Measurements from ENCODE around the gene TRAF3IP1. TPM values are rescaled to one million over a fixed set of nuclear protein-coding genes. Genes with fewer than 3 reads are reported as not detected.

TRAF3IP1 gene
- total and polyA plus RNA-seq, 2 donors (not counting 1 experiment from before 2014, with no cell fraction given), result 1.4 to 15.5 TPM

DNA sequence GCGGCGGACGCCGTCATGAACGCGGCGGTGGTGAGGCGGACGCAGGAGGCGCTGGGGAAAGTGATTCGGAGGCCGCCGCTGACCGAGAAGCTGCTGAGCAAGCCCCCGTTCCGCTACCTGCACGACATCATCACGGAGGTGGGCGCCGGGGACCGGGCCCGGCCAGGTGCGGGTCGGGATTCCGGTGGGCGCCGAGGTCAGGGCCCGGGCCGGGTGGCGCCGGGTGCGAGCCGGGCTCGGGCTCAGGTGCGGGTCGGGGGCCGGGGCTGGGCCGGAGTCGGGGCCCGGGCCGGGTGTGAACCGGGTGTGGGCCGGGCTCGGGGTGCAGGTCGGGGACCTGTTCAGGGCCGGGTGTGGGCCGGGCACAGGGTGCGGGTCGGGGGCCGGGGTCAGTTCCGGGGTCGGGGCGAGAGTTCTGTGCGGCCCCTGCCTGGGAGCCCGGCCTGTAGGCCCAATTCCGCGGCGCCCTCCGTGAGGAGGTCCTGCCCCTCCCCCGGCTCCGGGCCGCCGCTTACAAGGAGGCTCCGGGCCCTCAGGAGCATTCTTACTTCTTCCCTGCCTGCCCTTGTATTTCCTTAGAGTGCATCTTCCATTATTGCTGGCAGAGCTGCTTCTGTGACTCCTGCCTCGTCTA is 447 bp downstream of the TRAF3IP1 start:
- ChIA-PET POLR2A (no interaction called here), CTCF (no interaction called here)
- Histone ChIP-seq H3K79me2 (ENCODE audit: control insufficient read depth, insufficient read depth, low read length) (peaks cover 3% of the 10 kb centered on the region), H3K36me3 (replicated peaks in 1 of 2; ENCODE audit: control extremely low read depth in 1 of 2, control insufficient read depth in 1 of 2, extremely low read depth in 1 of 2, insufficient read depth in 2 of 2, low read length in 1 of 2) (no peaks in the 10 kb centered on the region), H3K4me3 (ENCODE audit: control extremely low read depth in 1 of 5, extremely low read depth in 1 of 5, insufficient read depth in 1 of 5, low read depth in 2 of 5, low read length in 4 of 5) (peak overlapping the region; percentile 19 to 74 (median 53)), H3K9ac (ENCODE audit: low read length) (peak overlapping the region; percentile 71), H3K27me3 (replicated peaks in 1 of 4; ENCODE audit: control extremely low read depth in 1 of 4, control insufficient read depth in 3 of 4, insufficient read depth in 4 of 4, low read length in 3 of 4) (no peaks in the 10 kb centered on the region), H3K9me3 (ENCODE audit: control extremely low read depth in 1 of 3, control insufficient read depth in 2 of 3, insufficient read depth in 1 of 3, low read length in 2 of 3) (no peaks in the 10 kb centered on the region), H3K27ac (ENCODE audit: low read length in 2 of 2) (no peak overlapping the region), H3K4me1 (ENCODE audit: control insufficient read depth in 2 of 2, insufficient read depth in 2 of 2, low read length in 2 of 2) (peaks cover 12 to 16% of the 10 kb centered on the region in 2 donors), H4K20me1 (ENCODE audit: control insufficient read depth, insufficient read depth, low read length, poor library complexity, severe bottlenecking) (no peaks in the 10 kb centered on the region), H2AFZ (ENCODE audit: insufficient read depth, low read depth, low read length, poor library complexity, severe bottlenecking) (peak overlapping the region; percentile 92), H3K4me2 (replicated peaks; ENCODE audit: low read depth, low read length, poor library complexity, severe bottlenecking) (peak overlapping the region; percentile 95)
- Mint-ChIP-seq H3K27ac (no peak overlapping the region), H3K27me3 (peaks cover 8% of the 10 kb centered on the region), H3K4me1 (peaks cover 15% of the 10 kb centered on the region), H3K4me3 (peak overlapping the region; percentile 85), H3K9me3 (ENCODE audit: insufficient read depth) (no peaks in the 10 kb centered on the region)
- no peak for TF ChIP-seq EZH2 (IDR thresholded peaks at IDR 0.05; ENCODE audit: borderline replicate concordance, insufficient read depth, low read depth, low read length, poor library complexity, severe bottlenecking)
- TF ChIP-seq, protein P1, sequence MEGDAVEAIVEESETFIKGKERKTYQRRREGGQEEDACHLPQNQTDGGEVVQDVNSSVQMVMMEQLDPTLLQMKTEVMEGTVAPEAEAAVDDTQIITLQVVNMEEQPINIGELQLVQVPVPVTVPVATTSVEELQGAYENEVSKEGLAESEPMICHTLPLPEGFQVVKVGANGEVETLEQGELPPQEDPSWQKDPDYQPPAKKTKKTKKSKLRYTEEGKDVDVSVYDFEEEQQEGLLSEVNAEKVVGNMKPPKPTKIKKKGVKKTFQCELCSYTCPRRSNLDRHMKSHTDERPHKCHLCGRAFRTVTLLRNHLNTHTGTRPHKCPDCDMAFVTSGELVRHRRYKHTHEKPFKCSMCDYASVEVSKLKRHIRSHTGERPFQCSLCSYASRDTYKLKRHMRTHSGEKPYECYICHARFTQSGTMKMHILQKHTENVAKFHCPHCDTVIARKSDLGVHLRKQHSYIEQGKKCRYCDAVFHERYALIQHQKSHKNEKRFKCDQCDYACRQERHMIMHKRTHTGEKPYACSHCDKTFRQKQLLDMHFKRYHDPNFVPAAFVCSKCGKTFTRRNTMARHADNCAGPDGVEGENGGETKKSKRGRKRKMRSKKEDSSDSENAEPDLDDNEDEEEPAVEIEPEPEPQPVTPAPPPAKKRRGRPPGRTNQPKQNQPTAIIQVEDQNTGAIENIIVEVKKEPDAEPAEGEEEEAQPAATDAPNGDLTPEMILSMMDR (IDR thresholded peaks at IDR 0.05), result no peak
- ATAC-seq (ENCODE audit: low read depth) (peak; percentile 29), DNase-seq (no peak)
- intact Hi-C loops (cut with micrococcal nuclease), result loop anchor here (1.0 to 5.0 kb wide), 4 partner anchors 31 to 260 kb away; no protein-coding TSS in a partner anchor
- under 1% methylated on average over 64 of the region's 65 CpGs for WGBS (ENCODE audit: insufficient coverage)

DNA sequence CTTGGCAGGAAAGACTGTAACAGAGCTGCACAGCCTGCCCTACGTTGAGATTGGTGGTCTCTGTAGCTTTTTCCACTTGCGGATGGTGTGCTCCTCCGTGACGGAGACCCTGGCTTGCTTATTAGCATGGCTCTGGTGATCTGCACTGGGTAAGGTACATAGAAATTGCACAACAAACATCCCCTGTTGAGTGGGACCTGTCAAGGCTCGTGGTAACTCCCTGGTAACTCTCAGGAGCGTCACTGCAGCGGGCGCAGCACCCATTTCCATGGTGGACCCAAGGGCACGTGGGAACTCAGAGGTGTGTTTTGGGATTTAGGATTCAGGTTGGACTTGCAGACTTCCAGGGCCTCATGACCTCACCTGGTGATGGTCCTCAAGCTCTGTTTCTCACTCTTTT is 1.1 kb downstream of the TRAF3IP1 start:
- no peaks in the 10 kb centered on the region for H3K36me3 ChIP-seq (replicated peaks in 1 of 2; ENCODE audit: control extremely low read depth in 1 of 2, control insufficient read depth in 1 of 2, extremely low read depth in 1 of 2, insufficient read depth in 2 of 2, low read length in 1 of 2)
- H3K4me3 ChIP-seq (ENCODE audit: control extremely low read depth in 1 of 5, extremely low read depth in 1 of 5, insufficient read depth in 1 of 5, low read depth in 2 of 5, low read length in 4 of 5), result peak overlapping the region in 3 of 5 experiments; percentile 11 to 64 (median 53)
- peak overlapping the region; percentile 92 for H2AFZ ChIP-seq (ENCODE audit: insufficient read depth, low read depth, low read length, poor library complexity, severe bottlenecking)
- no peak overlapping the region for H3K27ac Mint-ChIP-seq
- H3K4me3 Mint-ChIP-seq, result peak overlapping the region; percentile 78
- TF ChIP-seq, protein P1 (IDR thresholded peaks at IDR 0.05), result no peak
- no peak for TF ChIP-seq EZH2 (IDR thresholded peaks at IDR 0.05; ENCODE audit: borderline replicate concordance, insufficient read depth, low read depth, low read length, poor library complexity, severe bottlenecking)
- H3K9ac ChIP-seq (ENCODE audit: low read length), result peak overlapping the region; percentile 71
- H3K27me3 ChIP-seq (replicated peaks in 1 of 4; ENCODE audit: control extremely low read depth in 1 of 4, control insufficient read depth in 3 of 4, insufficient read depth in 4 of 4, low read length in 3 of 4), result no peaks in the 10 kb centered on the region
- CTCF ChIA-PET, result no interaction called here
- peaks cover 15% of the 10 kb centered on the region for H3K4me1 Mint-ChIP-seq
- ATAC-seq (ENCODE audit: low read depth) (no peak), DNase-seq (no peak)
- H3K27ac ChIP-seq (ENCODE audit: low read length in 2 of 2), result no peak overlapping the region
- H3K79me2 ChIP-seq (ENCODE audit: control insufficient read depth, insufficient read depth, low read length), result peaks cover 3% of the 10 kb centered on the region
- no peaks in the 10 kb centered on the region for H4K20me1 ChIP-seq (ENCODE audit: control insufficient read depth, insufficient read depth, low read length, poor library complexity, severe bottlenecking)
- no peaks in the 10 kb centered on the region for H3K9me3 ChIP-seq (ENCODE audit: control extremely low read depth in 1 of 3, control insufficient read depth in 2 of 3, insufficient read depth in 1 of 3, low read length in 2 of 3)
- peak overlapping the region; percentile 95 for H3K4me2 ChIP-seq (replicated peaks; ENCODE audit: low read depth, low read length, poor library complexity, severe bottlenecking)
- no peaks in the 10 kb centered on the region for H3K9me3 Mint-ChIP-seq (ENCODE audit: insufficient read depth)
- H3K4me1 ChIP-seq (ENCODE audit: control insufficient read depth in 2 of 2, insufficient read depth in 2 of 2, low read length in 2 of 2), result peaks cover 12 to 16% of the 10 kb centered on the region in 2 donors
- POLR2A ChIA-PET, result no interaction called here
- H3K27me3 Mint-ChIP-seq, result peaks cover 2% of the 10 kb centered on the region
- intact Hi-C loops (cut with micrococcal nuclease), result loop anchor here (5.0 kb wide), 1 partner anchor 84 kb away; no protein-coding TSS in a partner anchor
- WGBS (ENCODE audit: insufficient coverage), result 100% methylated on average over 8 of the region's 9 CpGs

All from B cell (primary cell).